G401 (cell line): ENCODE measurements around the gene TAMM41. TPM values are rescaled to one million over a fixed set of nuclear protein-coding genes. Genes with fewer than 3 reads are reported as not detected.

Experiments
- DNase-seq: peaks from one replicate; pipeline ENCODE4 v3.0.0-alpha.2; 2015; ENCODE audit warnings: low spot score
- in situ Hi-C: cut with HindIII; loops from 2 replicates; pipeline ENCODE4 v1.10.0; 2016; ENCODE audit warnings: low sequenced_read_pairs, mixed read lengths
- total RNA-seq: library from RNA; depleted of rRNA; stranded (reverse); fragments of >200 nt; shearing (Covaris generic); gene quantifications from 2 replicates; pipeline ENCODE4 v1.2.3, GENCODE V29; 2014

TAMM41 gene
- total RNA-seq, 1 experiment from 2014 or later = 3.7 TPM

DNA sequence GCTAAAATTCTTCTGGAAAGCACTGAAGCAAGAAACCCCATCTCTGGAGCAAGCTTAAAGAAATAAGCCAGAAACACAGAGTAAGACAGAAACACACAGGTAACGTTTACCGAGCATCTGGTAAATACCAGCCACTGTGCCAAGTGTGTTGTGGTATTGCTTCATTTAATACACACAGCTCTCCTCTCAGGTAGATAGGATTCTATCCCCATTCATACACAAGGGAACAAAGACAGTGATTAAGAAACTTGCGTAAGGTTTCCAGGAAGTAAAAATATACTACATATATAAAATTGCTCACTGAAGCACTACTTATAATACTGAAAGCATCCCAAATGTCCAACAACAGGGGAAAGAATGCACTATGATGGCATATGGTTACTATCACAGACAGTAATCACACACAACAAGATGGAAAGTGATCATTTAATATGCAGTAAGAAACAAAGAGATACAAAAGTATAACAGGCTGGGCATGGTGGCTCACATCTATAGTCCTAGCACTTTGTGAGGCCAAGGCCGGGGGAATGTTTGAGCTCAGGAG, 27.5 kb downstream of the TAMM41 start:
- in situ Hi-C loops = no loop called here
- no peak for DNase-seq

DNA sequence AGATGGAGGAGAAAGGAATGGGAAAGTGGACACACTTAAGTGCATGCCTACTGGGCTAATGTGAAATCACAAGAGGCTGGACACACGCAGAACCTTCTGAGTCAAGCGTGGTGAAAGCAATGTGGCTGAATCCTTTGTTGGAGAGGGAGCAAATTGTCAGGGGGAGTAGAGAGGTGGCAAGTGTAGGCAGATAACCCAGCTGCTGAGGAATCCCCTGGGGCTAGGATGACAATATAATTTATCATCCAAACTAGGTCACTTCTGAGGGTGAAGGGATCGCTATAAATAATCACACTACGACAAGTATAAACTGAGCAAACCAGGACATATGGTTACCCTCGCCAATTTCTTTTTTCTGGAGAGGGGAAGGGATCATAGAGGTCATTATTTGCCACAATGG, 28.7 kb downstream of the TAMM41 start:
- DNase-seq = no peak
- in situ Hi-C loops = no loop called here

DNA sequence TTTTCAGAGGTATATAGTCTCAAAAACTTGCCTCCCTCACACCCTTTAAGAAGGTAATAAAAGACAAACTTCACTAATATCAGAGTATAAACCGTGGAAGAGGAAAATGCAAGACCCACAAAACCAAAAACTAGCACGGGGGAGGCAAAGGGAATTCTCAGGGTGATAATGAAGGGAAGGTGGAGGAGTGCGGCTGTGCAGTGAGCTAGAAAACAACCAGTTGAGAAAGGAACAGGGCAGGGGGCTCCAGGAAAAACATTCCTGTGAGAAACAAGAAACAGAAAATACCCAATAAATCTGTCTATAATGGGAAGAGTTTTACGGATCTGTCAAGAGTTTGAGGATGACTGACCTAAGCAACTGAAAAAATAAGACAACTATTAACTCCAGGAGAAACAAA, 31.6 kb downstream of the TAMM41 start:
- in situ Hi-C loops = no loop called here
- no peak for DNase-seq

DNA sequence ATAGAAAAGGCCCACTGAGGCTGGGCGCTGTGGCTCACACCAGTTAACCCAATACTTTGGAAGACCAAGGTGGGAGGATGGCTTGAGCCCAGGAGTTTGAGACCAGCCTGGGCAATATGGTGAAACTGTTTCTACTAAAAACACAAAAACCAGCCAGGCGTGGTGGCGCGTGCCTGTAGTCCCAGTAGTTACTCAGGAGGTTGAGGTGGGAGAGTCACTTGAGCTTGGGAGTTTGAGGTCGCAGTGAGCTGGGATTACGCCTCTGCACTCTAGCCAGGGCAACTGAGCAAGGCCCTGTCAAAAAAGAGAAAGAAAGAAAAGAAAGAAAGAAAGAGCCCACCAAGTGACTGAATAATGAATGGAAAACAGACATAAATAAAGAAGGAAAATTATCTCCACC, 32.0 kb downstream of the TAMM41 start:
- no peak for DNase-seq
- in situ Hi-C loops = no loop called here

DNA sequence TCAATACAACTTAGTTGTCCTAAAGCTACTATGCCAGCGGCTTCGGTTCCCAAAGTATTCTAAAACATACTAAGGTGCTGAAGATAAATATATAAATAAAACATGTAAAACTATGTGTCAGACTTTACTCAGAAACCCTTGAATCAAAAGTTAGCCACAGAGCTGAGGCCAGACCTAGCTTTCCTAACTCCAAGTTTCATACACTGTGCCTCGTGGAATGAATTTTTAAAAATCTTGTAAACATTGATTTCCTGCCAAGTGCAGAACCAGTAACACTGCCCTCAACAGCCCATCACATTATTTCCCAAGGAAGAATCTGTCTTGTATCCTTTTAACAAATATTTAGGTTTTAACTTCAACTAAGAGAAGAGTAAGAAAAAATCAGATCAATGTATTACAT, 36.4 kb downstream of the TAMM41 start:
- in situ Hi-C loops = no loop called here
- no peak for DNase-seq

DNA sequence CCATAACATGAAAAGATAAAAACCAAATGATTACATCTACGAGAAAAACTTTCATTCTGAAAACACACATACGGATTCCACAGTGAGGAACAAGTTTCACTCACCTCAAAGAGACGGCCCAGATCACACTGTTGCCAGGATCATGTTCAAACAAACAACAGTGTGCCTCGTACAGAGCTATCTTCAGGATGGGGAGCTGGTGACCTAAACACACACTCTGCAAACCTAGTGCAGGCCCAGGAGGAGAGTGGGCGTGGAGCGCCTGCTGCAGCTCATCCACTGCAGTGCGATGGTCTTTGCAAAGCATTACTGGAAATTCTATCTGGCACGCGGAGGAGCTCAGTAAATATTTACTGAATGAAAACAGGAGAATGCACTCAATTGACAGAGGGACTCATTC, 38.5 kb downstream of the TAMM41 start:
- no peak for DNase-seq
- in situ Hi-C loops = no loop called here

DNA sequence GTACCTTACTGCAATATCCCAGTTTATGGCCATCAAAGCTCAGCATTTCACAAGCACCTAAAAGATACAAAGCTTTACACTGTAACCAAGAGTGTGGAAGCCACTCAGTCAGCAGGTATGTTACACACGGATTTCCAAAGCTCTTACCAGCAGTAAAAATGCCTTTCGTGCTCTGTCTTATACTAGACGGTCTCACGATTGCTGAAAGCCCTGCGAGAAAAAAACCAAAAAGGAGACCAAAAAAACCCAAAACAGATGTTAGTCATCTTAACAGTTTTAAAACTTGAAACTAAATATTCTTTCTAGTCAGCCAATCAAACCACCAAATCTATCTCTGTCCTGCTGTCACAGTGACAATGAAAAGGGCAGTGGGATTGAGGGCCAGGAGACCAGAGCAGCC, 39.0 kb downstream of the TAMM41 start:
- in situ Hi-C loops = no loop called here
- DNase-seq = no peak

DNA sequence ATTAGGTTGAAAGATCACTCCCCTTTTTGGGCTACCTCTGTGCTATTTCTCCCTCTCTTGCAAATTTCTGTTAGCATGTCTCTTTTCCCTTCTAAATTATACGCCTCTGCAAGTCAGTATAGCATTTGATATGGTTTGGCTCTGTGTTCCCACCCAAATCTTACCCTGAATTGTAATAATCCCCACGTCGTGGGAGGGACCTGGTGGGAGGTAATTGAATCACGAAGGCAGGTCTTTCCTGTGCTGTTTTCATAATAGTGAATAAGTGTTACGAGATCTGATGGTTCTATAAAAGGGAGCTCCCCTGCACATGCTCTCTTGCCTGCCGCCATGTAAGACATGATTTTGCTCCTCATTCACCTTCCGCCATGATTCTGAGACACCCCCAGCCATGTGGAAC, 41.0 kb downstream of the TAMM41 start:
- in situ Hi-C loops = no loop called here
- DNase-seq = no peak

DNA sequence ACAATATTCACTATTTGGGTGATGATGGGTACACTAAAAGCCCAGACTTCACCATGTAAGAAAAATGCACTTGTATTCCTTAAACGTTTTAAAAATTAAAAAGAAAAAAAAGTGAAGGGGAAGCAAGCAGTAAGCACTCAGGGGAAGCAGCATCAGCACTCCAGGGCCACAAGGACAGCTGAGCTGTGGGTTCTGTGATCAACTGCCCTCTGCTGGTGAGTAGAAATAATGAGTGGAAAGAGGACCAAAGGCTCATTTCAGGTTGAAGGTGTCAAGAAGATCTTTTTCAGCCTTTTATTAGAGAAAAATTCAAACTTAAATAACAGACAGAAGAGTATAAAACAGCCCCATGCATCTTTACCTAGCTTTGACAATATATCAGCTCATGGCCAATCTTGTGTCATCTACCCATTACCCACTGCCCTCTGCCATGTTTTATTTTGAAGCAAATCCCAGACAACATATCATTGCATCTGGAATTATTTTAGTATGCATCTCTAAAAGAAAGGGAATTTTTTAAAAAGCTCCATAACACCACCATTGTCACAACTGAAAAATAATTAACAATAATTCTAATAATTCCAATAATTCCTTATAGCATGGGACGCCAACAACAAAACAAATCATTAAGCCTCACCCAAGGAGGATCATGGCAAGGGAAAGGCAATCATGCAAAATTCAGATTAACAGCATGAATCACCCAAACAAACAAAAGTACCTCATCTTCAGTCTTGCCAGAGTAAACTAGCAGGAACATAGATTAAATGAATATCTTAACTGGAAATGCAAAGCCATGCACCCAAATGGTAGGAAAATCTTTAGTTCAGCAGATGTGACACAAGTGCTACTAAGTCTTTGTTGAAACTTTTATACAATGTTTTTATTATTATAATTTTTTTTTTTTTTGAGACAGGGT, 42.5 kb downstream of the TAMM41 start:
- in situ Hi-C loops = no loop called here
- peak; percentile 74 for DNase-seq

DNA sequence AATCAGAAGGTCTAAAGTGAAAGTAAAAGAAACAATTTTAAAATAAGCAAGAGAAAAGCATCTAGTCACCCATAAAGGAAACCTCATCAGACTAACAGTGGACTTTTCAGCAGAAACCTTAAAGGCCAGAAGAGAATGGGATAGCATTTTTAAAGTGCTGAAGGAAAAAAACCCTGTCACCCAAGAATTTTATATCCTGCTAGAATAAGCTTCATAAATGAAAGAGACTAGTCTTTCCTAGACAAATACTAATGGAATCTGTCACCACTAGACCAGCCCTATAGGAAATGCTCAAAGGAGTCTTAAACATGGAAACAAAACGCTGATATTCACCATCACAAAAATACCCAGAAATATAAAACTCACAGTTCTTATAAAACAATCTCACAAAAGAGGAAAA, 46.9 kb downstream of the TAMM41 start:
- no peak for DNase-seq
- in situ Hi-C loops = no loop called here

DNA sequence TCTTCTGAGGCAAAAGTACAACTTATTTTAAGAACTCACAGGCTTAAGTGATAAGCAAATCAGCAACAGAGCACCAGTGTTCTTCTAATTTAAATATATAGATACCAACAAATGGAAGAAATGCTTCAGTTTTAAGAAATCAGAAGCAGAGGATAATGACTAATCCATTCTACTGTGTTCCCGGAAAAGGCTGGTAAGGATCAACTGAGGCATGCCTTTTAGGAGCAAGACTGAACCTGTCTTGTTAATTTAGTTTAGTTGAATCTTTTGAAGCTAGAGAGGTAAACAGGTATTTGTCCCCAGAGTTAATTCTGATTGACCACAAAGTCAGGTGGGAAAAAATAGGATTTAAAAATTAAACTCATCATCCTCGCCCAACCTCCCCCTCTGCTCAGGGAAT, 51.8 kb downstream of the TAMM41 start:
- in situ Hi-C loops = no loop called here
- no peak for DNase-seq

DNA sequence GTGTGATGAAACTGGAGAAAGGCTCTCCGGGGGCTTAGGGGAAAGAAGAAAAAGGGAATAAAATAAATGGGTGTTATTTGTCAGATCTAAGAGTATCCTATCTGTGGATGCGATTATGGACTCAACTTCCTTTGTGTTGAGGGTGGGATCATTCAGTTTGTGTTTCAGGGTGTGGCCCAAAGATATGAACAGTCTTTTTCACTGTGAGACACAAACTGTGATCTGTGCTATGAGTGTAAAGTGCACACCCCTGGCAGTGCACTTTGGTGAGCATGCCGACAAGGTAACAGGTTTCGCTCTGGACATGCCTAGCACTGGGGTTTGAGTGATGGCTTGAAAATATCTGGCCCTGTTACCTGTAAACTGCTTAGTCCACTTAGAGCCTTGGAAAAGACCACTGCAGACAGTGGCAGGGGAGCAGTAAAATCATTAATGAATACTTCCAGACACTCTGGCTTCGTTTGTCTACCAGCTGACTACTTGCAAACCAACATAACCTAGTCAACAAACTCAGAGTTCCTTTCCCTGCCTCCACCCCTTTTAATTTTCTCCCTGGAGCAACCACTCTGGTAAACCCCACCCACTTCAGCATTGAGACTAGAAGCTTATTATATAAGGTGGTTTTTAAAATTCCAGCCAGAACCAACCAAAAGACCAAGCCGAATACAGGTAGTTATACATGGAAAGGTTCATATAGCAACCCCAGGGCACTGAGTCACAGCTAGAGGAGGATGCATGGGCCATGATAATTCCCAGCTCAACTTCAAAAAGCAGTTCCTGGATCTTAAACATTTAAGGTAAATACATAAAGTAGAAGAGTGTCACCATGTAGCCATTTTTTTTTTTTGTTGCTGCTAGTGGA, 55.1 kb downstream of the TAMM41 start:
- no peak for DNase-seq
- in situ Hi-C loops = no loop called here

DNA sequence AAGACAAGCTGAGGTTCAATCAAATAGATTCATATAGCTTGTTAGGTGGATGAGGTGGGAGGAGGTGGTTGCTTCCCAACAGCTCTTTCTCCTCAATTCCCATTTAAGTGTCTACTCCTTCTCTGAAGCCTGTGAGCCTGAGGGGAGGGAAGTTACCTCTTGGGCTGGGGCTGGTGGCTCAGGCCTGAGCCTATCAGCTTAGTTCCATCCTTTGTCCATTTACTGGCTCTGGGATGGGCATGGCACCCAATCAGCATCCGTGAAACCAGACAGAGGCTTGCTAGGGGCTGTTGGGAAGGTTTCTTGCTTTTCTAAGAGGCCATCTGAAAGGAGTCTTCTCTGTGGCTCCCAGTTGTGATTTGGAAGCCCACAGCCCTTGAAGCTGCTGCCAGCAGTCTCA, 57.3 kb downstream of the TAMM41 start:
- in situ Hi-C loops = no loop called here
- DNase-seq = no peak

DNA sequence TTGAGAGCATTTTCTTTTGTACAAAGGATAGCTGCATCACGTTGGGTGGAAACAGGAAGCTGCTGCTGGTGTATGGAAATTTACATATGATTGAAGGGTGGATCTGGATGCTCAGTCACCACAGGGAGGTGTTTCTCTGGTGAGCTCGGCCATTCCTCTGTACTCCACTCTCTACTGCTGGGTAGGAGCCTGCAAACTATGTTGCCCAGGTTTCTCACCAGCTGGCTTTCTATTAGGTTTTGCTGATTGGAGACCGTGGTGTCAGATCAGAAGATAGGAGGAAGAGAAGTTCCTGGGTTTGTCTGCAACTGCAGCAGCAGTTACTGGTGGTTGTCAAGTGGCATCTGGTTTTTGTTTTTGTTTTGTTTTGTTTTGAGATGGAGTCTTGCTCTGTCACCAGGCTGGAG, 61.7 kb downstream of the TAMM41 start:
- DNase-seq = no peak
- in situ Hi-C loops = no loop called here

DNA sequence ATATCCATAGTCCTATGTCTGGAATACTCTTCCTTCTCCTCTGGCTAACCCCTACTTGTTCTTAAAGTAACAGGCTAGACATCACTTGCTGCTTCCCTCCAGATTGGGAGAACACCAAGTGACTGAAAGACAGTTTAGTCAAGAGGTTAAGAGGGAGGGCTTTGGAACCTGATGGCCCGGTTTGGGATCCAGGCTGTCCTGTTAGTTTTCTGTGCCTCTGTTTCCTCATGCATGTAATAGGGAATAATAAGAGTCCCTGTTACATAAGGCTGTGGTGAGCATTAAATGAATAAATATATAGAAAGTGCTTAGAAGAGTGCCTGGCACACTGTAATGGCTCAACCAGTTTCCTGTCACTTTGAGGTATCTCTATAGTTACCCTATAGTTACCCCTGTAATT, 66.3 kb downstream of the TAMM41 start:
- in situ Hi-C loops = no loop called here
- DNase-seq = no peak

DNA sequence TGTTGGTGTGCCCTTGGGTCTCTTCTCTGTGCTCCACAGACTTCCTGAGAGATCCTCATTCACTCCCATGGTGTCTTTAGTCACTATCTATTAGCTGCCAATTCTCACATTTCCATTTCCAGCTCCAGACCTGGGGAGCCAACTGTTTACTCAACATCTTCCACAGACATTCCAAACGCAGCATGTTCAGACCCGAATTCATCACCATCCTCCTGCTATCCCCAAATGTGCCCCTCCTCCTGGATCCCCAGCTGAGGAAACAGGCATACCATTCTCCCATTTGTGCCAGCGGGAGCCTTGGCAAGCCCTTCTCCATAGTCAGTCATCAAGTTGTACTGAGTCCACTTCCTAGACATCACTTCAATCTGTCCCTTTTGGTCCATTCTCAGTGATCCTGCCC, 67.1 kb downstream of the TAMM41 start:
- in situ Hi-C loops = no loop called here
- DNase-seq = no peak

DNA sequence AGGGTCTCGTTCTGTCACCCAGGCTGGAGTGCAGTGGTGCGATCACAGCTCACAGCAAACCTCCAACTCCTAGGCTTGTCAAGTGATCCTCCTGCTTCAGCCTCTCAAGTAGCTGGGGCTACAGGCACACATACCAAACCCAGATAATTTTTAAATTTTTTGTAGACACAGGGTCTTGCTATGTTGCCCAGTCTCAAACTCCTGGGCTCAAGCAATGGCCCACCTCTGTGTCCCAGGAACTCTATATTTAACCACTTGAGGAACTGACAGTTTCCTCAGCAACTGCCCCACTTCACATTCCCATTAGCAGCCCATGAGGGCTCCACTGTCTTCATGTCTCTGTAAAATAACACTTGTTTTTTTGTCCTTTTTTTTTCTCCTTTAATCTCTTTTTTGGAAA, 68.4 kb downstream of the TAMM41 start:
- in situ Hi-C loops = no loop called here

DNA sequence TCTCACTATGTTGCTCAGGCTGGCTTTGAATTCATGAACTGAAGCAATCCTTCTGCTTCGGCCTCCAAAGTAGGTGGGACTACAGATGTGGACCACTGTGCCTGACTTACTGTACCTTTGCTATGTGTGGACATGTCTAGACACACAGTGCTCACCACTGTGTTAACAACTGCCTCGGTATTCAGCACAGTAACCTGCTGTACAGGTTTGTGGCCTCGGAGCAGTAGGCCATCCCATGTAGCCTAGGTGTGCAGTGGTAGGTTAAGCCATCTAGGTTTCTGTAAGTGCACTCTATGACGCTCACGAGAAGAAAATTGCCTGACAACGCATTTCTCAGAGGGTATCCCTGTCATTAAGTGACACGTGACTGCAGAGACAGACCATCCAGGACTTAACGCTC, 70.3 kb downstream of the TAMM41 start:
- in situ Hi-C loops = no loop called here

More for the DNA sequence above, 68.4 kb downstream of the TAMM41 start:
- DNase-seq = no peak

DNA sequence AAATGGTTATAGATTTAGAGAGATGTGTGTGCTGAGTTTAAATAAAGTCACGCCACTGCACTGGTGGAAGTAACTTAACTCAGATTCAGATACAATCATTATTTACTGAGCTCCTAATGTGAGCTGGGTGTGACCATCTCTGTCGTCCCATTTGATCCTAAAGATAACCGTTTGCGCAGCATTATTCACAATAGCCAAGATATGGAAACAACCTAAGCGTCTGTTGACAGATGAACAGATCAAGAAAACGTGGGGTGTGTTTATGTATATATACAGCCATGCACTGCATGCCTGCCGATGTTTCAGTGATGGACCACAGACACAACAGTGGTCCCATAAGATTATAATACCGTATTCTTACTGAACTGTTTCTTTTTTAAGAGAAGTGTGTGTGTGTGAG, 71.2 kb downstream of the TAMM41 start:
- no peak for DNase-seq
- in situ Hi-C loops = no loop called here

More for the DNA sequence above, 70.3 kb downstream of the TAMM41 start:
- no peak for DNase-seq

DNA sequence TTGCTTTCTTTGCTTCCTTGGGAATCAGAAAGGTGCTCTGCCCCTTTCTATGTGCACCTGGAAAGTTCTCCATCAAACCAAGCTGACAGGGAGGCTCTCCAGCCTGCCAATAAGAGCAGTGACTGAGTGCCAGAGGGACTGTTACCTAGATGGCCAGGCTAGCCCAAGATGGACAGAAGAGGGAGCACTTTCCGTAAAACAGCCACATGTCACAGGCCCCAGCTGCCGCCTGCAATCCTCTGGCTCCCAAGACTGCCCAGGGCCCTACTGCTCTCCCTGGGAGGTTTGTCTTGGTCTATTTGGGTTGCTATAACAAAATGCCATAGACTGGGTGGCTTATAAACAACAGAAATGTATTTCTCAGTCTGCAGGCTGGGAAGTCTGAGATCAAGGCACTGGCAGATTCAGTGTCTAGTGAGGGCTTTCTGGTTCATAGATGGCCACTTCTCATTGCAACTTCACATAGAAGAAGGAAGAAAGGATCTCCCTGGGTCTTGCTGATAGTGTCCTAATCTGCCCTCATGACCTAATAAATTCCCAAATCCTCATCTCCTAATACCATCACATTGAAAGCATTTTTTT, 72.3 kb downstream of the TAMM41 start:
- DNase-seq = peak; percentile 61
- in situ Hi-C loops = no loop called here
